GM23248 (cell line): ENCODE measurements around the gene LRCOL1.

Experiments used
- EZH2 ChIP-seq: fragments of 200-600 bp; sonication (generic); IDR thresholded peaks from 2 replicates; pipeline ENCODE4 v1.6.1; 2018; ENCODE audit warnings: antibody characterized with exemption, mild to moderate bottlenecking; ENCODE audit not compliant: insufficient read depth, poor library complexity, severe bottlenecking
- EZH2phosphoT487 ChIP-seq: fragments of 200-600 bp; sonication (generic); IDR thresholded peaks from 2 replicates; pipeline ENCODE4 v1.6.1; 2018; ENCODE audit warnings: antibody characterized with exemption, moderate library complexity, mild to moderate bottlenecking, low read depth; ENCODE audit not compliant: insufficient read depth

GRCh38 chr12:132651444-132652100, 41.2 kb upstream of the LRCOL1 start:
- TF ChIP-seq EZH2 (no peak), EZH2phosphoT487 (no peak)
